NCI-H510A (cell line): ENCODE data around the gene NDST1.
"Not testable (repeated sequence)": the region's sequence is repeated elsewhere in the genome, so short reads cannot be mapped to it uniquely, and the experiment has no call there.

Experiments used
- DNase-seq: peaks from one replicate; lab custom pipeline; 2025; lab: John Stamatoyannopoulos, UW

The NDST1 gene

GRCh38 chr5:150507474-150508276 lies at the start of gene NDST1:
Gene NDST1 (plus strand): TSS chr5:150508131. CDS start chr5:150521255, 13,124 bp downstream.
- DNase-seq: no peak

GRCh38 chr5:150458802-150459557 lies 49.0 kb upstream of the NDST1 start:
- peak; percentile 44 for DNase-seq

- no peak for DNase-seq
Observed at GRCh38 chr5:150460781-150461180, 47.1 kb upstream of the NDST1 start.

- DNase-seq: peak; percentile 80
Observed at GRCh38 chr5:150461231-150461630, 46.7 kb upstream of the NDST1 start.

GRCh38 chr5:150464554-150465012 lies 43.3 kb upstream of the NDST1 start:
- no peak for DNase-seq

GRCh38 chr5:150465927-150466326 lies 42.0 kb upstream of the NDST1 start:
- no peak for DNase-seq

GRCh38 chr5:150468206-150468605 lies 39.7 kb upstream of the NDST1 start:
- no peak for DNase-seq

- no peak for DNase-seq
Observed at GRCh38 chr5:150469718-150470469, 38.0 kb upstream of the NDST1 start.

GRCh38 chr5:150473673-150474358 lies 34.1 kb upstream of the NDST1 start:
- no peak for DNase-seq

GRCh38 chr5:150476568-150476967 lies 31.4 kb upstream of the NDST1 start:
- not testable (repeated sequence) for DNase-seq

GRCh38 chr5:150479416-150479815 lies 28.5 kb upstream of the NDST1 start:
- no peak for DNase-seq

- DNase-seq: no peak
Observed at GRCh38 chr5:150481708-150481965, 26.3 kb upstream of the NDST1 start.

GRCh38 chr5:150481972-150482406 lies 25.9 kb upstream of the NDST1 start:
- DNase-seq: no peak

- DNase-seq: no peak
Observed at GRCh38 chr5:150484964-150485692, 22.8 kb upstream of the NDST1 start.

GRCh38 chr5:150485693-150486401 lies 22.1 kb upstream of the NDST1 start:
- DNase-seq: peak; percentile 18

- DNase-seq: peak; percentile 76
Observed at GRCh38 chr5:150486402-150487198, 21.3 kb upstream of the NDST1 start.

GRCh38 chr5:150487199-150488061 lies 20.5 kb upstream of the NDST1 start:
- peak; percentile 73 for DNase-seq

- no peak for DNase-seq
Observed at GRCh38 chr5:150488519-150489359, 19.2 kb upstream of the NDST1 start.
